ENCODE measurements around the gene CCDC144A.
A peak's percentile ranks its signal among the peaks of the same experiment; 100 is the strongest.
"Not testable (repeated sequence)": the region's sequence is repeated elsewhere in the genome, so short reads cannot be mapped to it uniquely, and the experiment has no call there.

The CCDC144A gene

DNA sequence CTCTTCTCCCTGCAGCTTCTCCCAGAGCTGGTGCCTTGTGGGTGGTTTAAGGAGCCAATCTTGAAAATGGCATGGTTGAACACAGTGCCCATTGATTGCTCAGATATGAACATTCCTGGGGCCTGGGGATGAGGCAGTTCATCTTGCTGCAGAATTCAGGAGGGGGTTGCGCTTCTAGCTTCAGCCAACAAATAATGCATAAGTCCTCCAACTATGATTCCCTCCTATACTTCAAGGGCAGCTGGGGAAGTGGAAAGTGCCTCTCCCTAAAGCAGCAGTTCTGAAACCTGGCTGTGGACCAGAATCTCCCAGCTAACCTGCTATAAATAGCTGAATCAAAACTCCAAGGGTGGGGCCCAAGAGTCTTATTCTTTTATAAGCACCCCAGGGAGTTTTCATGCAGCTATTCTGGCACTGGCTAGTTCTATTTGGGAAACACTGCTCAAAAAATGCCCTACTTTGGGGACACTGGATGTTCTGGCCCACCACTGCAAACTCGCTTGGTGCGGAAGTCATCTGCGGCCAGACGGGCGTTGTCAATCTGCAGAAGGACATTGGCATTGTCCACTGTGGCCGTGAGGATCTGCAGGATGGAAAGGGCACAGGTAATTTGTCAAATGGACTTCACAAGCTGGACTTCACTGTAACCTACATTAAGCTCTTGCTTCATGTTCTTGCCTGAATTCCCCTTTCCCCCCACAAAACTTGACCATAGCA is 130.3 kb downstream of the CCDC144A start:
- no peak for DNase-seq (ENCODE audit: low spot score)

DNA sequence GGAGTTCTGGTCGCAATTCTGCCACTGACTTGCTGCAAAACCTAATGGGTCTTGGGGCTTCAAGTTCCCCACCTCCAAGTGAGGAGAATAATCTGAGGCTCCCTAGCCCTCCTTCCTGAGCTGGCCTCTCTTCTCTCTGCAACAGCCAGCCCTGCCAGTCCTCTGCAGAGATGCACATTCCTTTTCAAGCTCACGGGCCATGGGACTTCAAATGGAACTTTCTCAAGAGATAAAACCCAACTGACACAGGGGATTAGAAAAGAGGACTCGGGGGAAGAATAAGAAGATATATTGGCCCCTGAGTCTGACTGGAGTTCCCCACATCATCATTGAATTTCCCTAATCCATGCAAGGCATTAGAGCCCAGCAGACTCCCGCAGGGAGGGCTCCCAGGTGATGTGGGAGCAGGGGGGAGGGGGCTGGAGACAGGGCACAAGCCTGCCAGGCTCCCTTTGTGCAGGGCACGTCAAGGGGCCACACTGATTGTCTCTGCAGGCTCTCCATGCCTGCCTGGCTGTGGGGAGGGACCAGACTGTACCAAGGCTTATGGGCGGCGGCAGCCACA is 131.0 kb downstream of the CCDC144A start:
- peak; percentile 16 for DNase-seq (ENCODE audit: low spot score)

DNA sequence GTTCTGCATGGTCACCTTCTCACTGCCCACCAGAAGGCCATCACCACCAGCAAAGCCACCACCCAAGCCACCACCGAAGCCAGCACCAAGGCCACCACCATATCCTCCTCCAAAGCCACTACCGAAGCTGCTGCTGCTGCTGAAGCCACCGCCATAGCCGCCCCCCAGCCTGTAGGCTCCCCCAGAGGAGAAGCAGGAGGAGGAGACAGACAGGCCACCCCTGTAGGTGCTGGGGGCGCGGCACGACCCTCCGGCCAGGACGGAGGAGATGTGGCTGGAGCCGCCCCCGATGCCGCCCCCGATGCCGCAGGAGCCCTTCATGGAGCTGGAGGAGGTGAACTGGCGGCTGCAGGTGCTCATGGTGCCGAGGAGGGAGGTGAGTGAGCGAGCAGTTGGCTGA is 132.1 kb downstream of the CCDC144A start:
- not testable (repeated sequence) for DNase-seq (ENCODE audit: low spot score)

DNA sequence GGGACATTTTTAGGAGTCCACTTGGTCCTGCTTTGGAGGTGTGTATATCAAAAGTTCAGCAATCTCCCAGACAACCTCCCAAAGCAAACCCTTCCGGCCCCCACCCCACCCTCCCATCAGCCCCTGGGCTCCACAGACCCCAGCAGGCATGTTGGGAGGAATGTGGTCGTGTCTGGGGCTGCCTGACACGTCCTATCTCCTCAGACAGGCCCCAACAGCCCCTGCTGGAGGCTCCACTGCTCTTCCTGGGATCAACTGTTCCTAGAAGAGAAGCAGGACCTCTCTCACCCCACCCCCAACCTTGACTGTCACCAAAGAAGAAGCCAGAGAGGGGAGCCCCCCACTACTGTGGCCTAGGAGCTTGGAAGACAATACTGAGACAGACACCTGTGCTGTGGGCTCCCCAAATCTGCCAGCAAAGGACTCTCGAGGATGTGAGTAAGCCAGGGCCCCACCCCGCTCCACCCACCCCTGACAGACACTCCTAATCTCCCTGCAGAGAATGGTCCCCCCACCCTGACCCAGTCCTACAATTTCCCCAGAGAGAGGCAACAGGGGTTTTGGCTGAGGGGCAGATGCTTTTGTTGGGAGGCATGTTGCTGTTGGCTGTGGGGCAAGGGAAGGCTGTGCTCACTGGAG is 133.8 kb downstream of the CCDC144A start:
- not testable (repeated sequence) for DNase-seq (ENCODE audit: low spot score)

All from iPS-NIHi11 (cell line).